ENCODE data around the gene GPNMB.

The GPNMB gene

DNA sequence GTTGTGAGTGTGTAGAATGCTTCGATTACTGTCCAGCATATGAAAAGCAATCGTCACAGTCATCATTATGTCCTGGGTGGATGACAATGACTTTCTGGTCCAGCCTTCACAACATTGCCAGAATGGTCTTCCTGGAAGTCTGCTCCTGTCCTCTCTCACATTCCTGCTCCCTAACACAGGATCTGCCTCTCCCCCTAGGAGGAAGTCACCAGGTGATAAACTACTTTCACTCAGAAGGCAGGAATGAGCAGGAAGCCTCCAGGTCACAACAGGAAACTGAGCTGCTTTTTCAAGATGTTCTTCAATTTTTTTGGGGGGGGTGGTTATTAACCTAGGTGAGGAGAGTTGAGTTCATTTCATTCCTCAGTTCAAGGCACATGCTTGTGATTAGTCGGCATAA is 13.6 kb upstream of the GPNMB start:
- no peak for DNase-seq

DNA sequence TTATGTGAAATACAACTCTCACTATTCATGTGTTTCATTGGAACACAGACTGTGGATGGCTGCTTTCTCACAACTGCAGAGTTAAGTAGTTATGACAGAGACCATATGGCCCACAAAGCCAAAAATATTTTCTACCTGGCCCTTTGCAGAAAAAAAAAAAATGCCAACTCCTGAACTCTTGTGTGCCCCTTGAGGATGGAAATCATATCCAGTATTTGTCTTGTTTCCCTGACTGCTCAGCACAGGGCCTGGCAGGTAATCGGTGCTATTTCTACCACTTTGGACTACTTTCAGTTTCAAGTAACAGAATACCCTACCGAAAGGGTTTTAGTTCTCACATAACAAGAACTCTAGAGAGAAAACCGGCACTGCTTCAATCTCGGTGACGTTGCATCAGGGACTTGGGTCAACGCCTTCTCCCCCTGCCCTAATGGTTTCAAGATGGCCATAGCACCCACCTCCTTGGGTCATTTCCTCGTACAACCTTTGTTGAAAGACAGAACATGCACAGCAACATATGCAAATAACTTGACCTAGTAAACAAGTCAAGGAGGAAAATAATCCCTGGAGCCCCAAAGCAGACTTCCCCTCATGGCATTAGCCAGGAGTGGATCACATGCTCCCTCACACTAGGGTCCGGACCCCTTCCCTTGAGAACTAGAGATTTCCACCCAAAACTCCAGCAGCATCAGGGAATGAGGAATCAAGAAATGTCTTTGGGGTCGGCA is 11.8 kb upstream of the GPNMB start:
- no peak for DNase-seq

DNA sequence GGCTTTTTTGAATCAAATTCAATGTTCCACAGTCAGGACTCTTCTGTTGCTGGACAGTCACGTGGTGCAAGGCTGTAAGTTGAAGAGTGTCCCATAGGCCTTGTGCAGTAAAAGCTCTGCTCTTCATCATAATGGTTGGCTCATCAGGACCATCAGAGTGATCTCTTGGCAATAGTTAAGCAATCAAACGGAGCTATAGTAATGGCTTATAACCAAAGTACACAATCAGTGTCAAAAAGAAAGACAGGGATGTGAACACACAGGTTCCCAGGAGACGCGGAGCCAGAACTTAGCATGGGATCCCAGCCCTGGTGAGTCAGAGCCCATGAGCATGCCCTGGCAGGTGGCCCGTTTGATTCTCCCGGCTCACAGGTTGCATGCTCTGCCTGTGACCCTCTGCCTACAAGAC is 10.8 kb upstream of the GPNMB start:
- no peak for DNase-seq

DNA sequence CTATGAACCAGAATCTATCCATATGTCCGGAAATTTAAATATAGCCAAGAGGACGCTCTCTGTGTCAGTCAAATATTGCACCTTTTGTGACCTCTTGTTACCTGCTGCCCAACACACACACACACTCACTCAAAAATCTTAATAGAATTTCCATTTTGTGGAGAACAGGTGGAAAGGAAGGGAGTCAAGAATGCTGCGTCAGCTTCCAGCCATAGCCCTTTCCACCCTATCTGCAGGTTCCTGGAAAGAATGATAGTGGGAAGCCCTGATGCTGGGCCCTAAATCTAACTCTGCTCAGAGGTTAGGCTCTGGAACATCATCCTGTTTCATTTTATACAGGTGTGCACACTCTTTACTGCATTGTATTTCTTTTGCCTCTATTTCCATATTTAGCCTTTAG is 9.6 kb upstream of the GPNMB start:
- DNase-seq, result no peak

DNA sequence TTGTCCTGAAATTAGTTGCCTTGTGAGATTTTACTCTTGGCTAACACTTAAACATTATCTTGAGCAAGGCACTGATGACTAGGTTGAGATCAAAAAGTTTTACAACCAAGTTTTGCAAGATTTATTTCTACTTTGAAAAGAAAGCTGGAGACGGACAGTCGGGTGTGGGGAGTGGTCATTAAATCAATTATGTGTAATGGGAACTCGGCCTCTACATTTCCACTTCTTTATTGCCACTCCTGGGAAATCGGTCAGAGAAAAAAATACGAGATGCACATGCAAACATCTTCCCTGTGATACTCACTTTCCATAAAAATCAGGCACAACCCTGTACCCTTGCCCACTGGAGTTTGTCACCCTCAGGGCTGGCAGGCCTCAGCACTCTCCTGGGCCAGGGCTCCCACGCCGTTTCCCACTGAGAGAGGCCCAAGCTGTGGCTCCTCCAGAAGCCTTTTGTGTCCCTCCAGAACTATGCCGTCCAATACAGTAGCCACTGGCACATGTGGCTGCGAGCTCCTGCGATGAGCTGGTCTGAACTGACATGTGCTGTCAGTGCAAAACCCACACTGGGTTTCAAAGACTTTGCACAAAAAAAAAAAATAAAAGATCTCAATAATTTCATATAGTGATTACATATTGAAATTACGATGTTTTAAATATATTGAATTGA is 7.5 kb upstream of the GPNMB start:
- DNase-seq, result no peak

DNA sequence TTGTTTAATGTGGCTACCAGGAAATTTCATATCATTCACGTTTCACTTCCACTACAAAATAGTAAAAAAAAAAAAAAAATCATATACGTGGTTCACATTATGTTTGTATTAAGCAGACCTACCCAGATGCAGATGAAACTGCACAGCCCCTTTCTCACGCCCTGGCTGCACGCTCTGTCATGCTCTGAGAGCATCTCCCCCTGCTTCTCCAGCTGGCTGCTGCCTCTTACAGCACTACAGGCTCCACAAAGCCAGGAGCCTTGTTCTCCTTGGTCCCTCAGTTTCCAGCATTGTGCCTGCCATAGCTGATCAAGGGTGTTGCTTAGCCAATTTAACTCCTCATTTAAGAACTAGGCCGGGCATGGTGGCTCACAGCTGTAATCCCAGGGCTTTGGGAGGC is 6.9 kb upstream of the GPNMB start:
- no peak for DNase-seq

DNA sequence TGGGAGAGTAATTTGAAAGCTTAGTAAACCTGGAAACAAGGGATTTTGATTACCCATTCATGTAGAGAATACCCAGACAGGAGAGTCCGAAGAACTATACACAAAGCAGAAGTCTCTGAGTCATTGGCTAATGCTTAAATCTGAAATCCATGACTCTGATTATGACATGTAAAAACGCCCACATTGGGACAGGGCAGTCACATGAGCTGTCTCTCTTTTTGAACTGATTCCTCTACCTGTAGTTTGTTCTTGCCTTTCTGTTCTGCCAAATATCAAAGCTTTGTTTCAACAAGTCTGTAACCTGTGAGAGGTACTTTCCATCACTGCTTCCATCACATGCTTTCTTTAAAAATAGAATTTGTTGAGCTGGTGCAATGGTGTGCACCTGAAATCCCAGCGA is 4.3 kb upstream of the GPNMB start:
- DNase-seq, result no peak

DNA sequence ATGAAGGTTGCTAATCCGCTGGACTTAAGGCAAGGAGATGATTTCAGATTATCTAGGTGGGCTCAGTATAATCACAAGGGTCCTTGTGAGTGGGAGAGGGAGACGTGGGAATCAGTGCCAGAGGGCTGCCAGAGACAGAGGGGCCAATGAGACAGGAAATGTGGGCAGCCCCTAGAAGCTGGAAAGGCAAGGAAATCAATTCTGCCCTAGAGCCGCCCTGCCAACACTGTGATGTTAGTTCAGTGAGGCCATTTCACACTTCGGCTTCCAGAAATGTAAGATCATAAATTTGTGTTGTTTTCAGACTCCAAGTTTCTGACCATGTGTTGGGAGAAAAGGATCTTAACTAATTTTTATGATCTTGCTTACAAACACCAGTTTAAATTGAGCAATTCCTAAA is 3.6 kb upstream of the GPNMB start:
- no peak for DNase-seq

DNA sequence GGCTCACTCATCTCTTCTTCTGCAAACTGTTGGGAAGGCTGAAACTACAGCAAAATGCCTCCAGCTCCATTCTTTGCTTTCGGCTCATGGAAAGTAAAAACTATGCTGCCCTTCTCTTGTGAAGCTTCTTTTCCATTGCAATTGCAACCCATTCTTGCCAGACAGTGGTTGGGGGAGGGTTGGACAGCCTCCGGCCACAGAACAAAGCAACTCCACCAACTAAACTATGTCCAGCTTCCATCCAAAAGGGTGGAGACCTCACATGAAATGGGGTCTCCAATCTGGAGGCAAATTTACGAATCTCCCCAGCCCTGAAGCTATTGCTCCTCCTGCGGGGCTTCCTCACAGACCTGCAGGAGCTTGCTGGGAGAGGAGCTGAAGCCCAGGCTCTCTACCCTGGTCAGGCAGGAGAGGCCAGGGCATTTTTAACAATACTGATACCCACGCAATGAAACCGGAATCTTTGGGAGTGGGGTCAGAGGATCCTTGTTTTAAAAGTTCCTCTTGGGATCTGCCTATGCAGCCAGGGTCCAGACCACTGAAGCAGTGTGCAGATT is 549 bp downstream of the GPNMB start:
- DNase-seq, result no peak

DNA sequence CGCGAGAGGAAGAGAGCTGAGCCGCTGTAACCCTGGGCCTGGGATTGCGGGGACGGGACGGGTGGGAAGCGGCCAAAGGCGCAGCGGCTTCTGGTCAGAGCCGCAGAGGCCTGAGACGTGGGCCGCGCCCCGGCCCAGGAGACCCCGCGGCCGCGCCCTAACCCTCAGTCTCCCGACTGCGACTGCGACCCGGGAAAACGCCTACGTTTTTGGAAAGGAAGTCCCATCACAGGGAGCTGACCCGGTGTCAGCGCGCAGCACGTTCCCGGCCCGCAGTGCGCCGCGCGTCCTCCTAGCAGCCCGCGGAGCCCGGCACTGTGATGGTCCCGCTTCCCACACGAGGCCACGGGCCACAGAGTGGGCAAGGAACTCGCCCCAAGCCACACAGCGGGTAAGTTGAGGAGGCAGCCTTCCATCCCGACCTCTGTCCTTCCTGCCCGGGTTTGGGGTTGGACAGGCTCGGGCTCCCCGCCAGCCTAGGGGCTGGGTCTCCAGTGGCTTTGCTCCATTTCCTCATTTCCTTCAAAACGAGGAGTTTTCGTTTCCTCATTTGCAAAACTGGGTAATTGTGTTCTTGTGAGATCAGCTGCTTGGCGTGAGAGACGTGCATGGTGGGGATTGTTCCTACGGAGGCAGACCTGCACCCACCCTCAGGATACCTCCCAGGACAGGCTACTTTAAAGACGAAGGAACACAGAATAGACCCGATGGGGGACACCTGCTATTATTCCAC is 1.2 kb downstream of the GPNMB start:
- peak; percentile 35 for DNase-seq

DNA sequence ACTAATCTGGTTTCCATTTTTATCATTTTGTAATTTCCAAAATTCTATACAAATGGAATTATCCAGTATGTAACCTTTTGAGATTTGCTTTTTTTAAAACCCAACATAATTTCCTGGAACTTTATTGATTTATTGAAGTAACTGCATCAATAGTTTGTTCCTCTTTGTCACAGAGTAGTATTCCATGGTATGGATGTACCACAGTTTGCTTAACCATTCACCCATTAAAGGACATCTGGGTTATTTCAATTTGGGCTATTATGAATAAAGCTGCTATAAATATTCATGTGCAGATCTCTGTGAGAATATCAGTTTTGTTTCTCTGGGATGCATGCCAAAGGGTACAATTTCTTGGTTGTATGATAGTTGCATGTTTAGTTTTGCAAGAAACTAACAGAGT is 2.9 kb downstream of the GPNMB start:
- no peak for DNase-seq

DNA sequence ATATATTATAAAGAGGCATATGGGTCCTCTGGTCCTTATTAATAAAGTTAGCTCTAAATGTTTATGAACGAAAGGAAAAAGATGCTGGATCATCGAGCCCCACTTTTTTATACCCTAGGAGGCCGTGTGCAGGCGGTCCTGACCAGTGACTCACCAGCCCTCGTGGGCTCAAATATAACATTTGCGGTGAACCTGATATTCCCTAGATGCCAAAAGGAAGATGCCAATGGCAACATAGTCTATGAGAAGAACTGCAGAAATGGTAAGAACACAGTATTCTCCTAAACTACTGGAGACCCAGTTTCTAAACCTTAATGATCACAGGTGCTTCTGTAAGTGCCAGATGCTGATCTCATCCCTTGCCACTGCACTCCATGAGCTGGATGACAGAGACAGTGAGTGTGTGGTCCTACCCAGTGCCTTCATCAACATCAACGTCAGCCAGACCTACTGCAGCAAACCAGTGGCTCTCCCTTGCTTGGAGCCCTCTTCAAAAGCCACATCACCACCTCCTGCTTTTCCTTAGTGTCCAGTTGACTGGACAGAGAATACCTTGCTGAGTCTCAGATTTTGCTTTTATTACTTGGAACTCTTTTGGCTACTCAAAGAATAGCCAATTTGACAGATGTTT is 7.6 kb downstream of the GPNMB start:
- no peak for DNase-seq

DNA sequence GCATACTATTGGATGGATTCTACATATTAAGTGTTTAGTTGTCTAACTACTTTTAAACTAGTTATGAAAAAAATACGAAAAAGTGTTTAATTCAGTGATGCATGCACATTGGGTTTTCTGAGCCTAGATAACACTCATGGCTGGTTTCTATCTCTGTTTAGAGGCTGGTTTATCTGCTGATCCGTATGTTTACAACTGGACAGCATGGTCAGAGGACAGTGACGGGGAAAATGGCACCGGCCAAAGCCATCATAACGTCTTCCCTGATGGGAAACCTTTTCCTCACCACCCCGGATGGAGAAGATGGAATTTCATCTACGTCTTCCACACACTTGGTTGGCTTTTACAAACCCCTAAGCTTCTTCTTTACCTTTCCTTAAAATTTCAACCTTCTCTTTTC is 10.2 kb downstream of the GPNMB start:
- DNase-seq, result no peak

DNA sequence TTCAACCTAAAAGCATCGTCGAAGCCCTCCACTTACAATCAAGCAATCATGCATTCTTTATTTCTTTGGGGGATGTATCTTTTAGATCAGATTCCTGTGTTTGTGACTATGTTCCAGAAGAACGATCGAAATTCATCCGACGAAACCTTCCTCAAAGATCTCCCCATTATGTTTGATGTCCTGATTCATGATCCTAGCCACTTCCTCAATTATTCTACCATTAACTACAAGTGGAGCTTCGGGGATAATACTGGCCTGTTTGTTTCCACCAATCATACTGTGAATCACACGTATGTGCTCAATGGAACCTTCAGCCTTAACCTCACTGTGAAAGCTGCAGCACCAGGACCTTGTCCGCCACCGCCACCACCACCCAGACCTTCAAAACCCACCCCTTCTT is 13.8 kb downstream of the GPNMB start:
- no peak for DNase-seq

DNA sequence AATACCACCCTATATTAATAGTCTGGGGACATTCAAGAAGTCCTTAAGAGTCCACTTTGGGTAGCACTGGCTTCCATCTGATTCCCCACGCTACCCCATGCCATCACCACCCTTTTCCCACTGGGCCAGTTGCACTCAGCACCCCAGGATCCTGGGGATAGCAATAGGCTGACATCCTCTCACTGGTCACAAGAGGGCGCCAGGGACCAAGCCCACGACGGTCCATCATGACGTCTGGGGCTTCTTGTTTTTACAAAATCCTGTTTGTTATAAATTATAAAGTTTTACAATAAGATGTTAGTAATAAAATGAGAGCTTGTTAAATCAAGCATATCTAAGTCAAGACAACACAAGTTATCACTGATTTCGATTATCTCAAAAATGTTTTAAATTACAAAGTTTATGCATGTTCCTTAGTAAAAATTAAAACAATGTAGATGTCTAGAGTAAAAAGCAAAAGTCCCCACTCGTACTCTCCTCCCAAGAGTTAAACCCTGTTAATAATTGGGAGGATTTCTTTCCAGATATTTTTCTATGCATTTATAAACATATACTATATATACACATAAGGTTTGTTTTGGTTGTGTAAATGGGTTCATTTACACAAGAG is 15.4 kb downstream of the GPNMB start:
- peak; percentile 88 for DNase-seq

DNA sequence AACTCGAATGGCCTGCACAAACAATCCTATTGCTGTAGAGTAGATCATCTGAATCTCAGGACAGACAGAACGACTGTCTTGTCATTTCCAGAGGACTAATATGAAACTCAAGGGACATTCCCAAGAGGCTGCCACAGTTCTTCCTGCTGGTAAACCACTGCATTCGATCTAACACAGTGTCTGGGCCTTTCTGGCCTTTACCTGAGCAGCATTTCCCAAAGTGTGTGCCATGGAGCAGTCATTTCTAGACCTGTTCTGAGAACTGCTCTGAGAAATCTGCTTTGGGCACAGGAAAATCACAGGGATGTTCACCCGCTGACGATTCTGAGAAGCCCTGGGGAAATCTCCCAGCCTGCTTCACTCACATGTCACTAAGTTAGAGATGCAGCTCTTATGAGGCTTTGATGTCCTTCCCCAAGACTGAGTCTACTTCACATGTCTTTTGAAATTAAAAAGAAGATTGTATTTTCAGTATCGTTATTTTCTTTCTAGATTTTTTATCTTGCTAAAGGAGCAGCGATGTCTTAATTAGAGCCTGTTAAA is 18.4 kb downstream of the GPNMB start:
- no peak for DNase-seq

DNA sequence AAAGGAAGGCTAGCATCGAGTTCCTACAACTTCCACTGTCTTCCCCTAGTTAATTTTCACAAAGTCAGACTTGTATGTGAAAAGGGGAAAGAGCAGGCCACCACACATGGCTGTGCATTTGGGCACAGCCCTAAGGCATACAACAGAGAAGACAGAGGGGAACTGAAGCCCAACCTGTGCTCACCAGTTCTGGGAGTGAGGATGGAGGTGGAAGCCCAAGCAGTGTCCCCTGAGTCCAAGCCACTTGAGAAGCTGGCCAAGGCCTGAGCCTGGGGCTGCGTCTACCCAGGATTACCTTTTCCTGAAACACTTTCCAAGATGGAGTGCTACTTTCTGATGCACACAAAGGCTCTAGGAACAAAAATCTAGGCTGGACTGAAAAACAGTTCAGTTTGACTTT is 20.3 kb downstream of the GPNMB start:
- no peak for DNase-seq

DNA sequence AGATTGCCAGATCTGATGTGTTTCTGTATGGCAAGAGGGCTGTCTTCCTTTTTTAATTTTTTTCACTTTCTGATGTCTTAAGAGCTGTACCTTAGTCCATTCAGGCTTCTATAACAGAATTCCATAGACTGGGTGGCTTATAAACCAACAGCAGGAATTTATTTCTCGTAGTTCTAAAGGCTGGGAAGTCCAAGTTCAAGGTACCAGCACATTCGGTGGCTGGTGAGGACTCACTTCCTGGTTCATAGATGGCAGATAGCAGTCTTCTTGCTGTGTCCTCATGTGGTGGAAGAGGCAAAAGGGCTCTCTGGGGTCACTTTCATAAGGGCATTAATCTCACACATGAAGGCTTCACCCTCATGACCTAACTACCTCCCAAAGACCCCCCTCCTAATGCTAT is 20.8 kb downstream of the GPNMB start:
- no peak for DNase-seq

DNA sequence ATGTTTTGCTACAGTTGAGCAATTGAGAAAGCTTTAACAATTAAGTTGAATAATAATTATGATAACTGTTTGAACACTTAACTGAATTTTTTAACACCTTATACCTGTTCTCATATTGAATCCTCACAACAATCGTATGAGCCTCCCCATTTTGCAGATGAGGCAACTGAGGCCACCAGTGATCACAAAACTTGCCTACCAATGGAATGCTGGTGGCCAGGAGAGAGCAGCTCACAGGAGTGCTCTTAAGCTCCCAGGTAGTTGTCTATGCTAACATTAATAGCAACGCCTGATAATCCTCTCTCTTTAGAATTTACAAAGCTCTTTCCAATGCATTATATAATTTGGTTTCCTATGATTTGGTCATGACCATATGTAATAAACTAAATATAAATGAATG is 21.6 kb downstream of the GPNMB start:
- no peak for DNase-seq

DNA sequence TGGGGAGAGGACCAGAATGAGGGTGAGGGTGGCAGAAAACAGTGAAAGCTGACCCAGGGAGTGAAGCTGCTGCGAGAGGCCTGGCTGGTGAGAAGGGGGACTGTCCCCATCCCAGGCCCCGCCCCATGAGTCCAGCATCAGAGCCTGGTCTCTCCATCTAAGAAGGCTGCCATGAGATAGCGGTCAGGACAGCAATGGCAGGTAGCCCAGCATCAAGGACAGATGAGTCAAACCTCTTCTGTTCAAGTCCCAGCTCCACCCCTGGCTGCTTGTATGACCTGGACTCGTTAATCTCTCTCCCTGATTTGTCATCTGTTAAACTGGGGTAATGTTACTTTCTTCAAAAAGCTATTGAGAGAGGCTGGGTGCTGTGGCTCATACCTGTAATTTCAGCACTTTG is 22.2 kb downstream of the GPNMB start:
- DNase-seq, result no peak

DNA sequence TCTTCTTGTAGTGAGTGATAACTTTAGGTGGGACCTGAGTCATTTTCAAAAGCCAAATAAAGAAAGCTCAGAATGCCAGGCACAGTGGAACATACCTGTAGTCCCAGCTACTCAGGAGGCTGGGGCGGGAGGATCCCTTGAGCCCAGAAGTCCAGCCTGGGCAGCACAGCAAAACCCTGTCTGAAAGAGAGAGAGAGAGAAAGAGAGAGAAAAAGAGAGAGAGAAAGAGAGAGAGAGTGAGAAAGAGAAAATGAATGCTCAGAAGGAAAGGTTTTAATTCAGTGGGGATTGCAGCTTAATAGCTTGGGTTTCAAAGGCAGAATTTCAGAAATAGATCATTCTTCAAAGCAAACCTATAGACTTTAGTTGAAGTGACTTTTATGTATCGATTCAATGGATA is 25.7 kb downstream of the GPNMB start:
- DNase-seq, result no peak

DNA sequence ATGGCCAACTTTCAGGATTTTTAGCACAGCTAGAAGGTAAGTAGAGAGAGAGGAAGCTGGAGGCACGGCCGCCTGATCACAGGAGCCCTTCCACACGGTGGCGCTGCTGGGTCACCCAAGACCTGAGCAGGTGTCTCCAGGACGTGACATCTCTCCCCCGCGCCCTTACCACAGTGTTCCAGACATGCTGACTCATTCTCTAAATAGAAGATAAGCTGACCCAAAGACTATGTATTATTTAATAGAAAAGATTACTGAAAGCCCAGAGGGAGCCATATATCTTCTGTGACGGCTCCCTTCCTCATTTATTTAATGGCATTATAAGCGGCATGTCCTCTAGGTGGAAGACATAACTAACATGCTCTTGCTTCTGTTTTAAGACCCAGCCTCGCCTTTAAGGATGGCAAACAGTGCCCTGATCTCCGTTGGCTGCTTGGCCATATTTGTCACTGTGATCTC is 26.6 kb downstream of the GPNMB start:
- DNase-seq, result peak; percentile 99

DNA sequence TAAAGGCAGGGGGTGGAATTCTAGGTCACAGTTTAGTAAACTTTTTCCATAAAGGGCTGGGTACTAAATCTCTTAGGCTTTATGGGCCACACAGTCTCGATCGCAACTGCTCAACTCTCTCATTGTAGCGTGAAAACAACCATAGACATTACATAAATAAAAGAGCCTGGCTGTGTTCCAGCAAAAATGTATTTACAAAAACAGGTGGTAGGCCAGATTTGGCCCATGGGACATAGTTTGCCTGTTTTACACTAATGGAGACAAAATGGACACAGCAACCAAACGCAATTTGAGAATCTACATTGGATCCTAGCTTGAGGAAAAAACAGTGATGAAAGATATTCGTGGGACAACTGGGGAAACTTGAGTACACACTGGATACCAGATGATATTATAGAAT is 29.3 kb downstream of the GPNMB start:
- no peak for DNase-seq
